GM23338 (cell line): ENCODE data around the gene TXNDC9. TPM values are rescaled to one million over a fixed set of nuclear protein-coding genes. Genes with fewer than 3 reads are reported as not detected.

ENCODE experiments used
- CREB1 ChIP-seq: fragments of 250-450 bp; sonication (Bioruptor Pico); IDR thresholded peaks from 2 replicates; pipeline ENCODE4 v1.5.0; 2020; ENCODE audit warnings: low read depth, mild to moderate bottlenecking, moderate library complexity
- CTCF ChIP-seq, 2 experiments: fragments of 200-600 bp in 1 of 2; sonication (generic) in 1 of 2; conservative IDR thresholded peaks; 2 replicates each; pipeline versions ENCODE4 v1.5.1 to v1.6.1; 2016 to 2017; ENCODE audit warnings: antibody characterized with exemption in 2 of 2, low read depth in 2 of 2, mild to moderate bottlenecking in 2 of 2, moderate library complexity in 1 of 2
- ETS1 ChIP-seq: IDR thresholded peaks from 2 replicates; pipeline ENCODE4 v1.6.1; 2016; ENCODE audit warnings: antibody characterized with exemption
- EZH2phosphoT487 ChIP-seq: fragments of 200-600 bp; sonication (generic); IDR thresholded peaks from one replicate; pipeline ENCODE4 v1.8.1; 2018; ENCODE audit warnings: antibody characterized with exemption; ENCODE audit not compliant: unreplicated experiment
- POLR2AphosphoS5 ChIP-seq: IDR thresholded peaks from 2 replicates; pipeline ENCODE4 v1.6.1; 2016; ENCODE audit warnings: antibody characterized with exemption, low read depth
- REST ChIP-seq: IDR thresholded peaks from one replicate; pipeline ENCODE4 v1.6.1; 2018; ENCODE audit warnings: antibody characterized with exemption; ENCODE audit not compliant: unreplicated experiment
- ZNF462 ChIP-seq: fragments of 250-450 bp; sonication (Bioruptor Pico); IDR thresholded peaks from 2 replicates; pipeline ENCODE4 v1.5.0; 2020; ENCODE audit warnings: mild to moderate bottlenecking, moderate library complexity
- polyA plus RNA-seq: library from polyadenylated mRNA; unstranded; fragments of >200 nt; fragmentation: Nextera tagmentation; extraction: Ambion mirVana; gene quantifications from 2 replicates; pipeline ENCODE4 v1.2.1, GENCODE V29; 2016
- total RNA-seq: library from RNA; depleted of rRNA; stranded (reverse); fragments of >200 nt; shearing (Covaris generic); gene quantifications from 2 replicates; pipeline ENCODE4 v1.2.3, GENCODE V29; 2014

The TXNDC9 gene
- total and polyA plus RNA-seq, 2 experiments from 2014 or later = 54.4 to 67.4 TPM

GRCh38 chr2:99380376-99381010, 44.4 kb upstream of the TXNDC9 start (continued):
- TF ChIP-seq ZNF462 (no peak), ETS1 (no peak), CREB1 (no peak), CTCF (conservative IDR thresholded peaks at IDR 0.05; ENCODE audit: low read depth in 2 of 2) (no peak), POLR2AphosphoS5 (no peak), EZH2phosphoT487 (no peak), REST (no peak)
